ENCODE measurements around the gene RUFY3.
"Not testable (repeated sequence)": the region's sequence is repeated elsewhere in the genome, so short reads cannot be mapped to it uniquely, and the experiment has no call there.

Gene RUFY3

GRCh38 chr4:70739496-70740337 is 18.0 kb downstream of the RUFY3 start:
- peak; percentile 17 for DNase-seq

- no peak for DNase-seq
Measured at GRCh38 chr4:70741867-70742658, 20.3 kb downstream of the RUFY3 start.

- DNase-seq: no peak
Measured at GRCh38 chr4:70743731-70744130, 22.0 kb downstream of the RUFY3 start.

- DNase-seq: no peak
Measured at GRCh38 chr4:70746179-70746839, 24.5 kb downstream of the RUFY3 start.

GRCh38 chr4:70747874-70748273 is 26.1 kb downstream of the RUFY3 start:
- DNase-seq: no peak

GRCh38 chr4:70749313-70749712 is 27.5 kb downstream of the RUFY3 start:
- DNase-seq: no peak

GRCh38 chr4:70752236-70752635 is 30.5 kb downstream of the RUFY3 start:
- no peak for DNase-seq

- no peak for DNase-seq
Measured at GRCh38 chr4:70753630-70754029, 31.9 kb downstream of the RUFY3 start.

- no peak for DNase-seq
Measured at GRCh38 chr4:70754470-70754869, 32.7 kb downstream of the RUFY3 start.

GRCh38 chr4:70754990-70755688 is 33.4 kb downstream of the RUFY3 start:
- DNase-seq: no peak

GRCh38 chr4:70759126-70759525 is 37.4 kb downstream of the RUFY3 start:
- no peak for DNase-seq

GRCh38 chr4:70759627-70760026 is 37.9 kb downstream of the RUFY3 start:
- DNase-seq: no peak

GRCh38 chr4:70760662-70761061 is 38.9 kb downstream of the RUFY3 start:
- no peak for DNase-seq

- DNase-seq: no peak
Measured at GRCh38 chr4:70761276-70761816, 39.6 kb downstream of the RUFY3 start.

GRCh38 chr4:70765368-70765767 is 43.6 kb downstream of the RUFY3 start:
- no peak for DNase-seq

GRCh38 chr4:70768301-70768948 is 46.7 kb downstream of the RUFY3 start:
- DNase-seq: no peak

GRCh38 chr4:70769396-70769795 is 47.6 kb downstream of the RUFY3 start:
- not testable (repeated sequence) for DNase-seq

GRCh38 chr4:70772929-70773555 is 51.3 kb downstream of the RUFY3 start:
- no peak for DNase-seq

GRCh38 chr4:70778888-70779422 is 57.2 kb downstream of the RUFY3 start:
- no peak for DNase-seq

- no peak for DNase-seq
Measured at GRCh38 chr4:70783096-70783495, 61.3 kb downstream of the RUFY3 start.

GRCh38 chr4:70787496-70787895 is 65.7 kb downstream of the RUFY3 start:
- no peak for DNase-seq

Measured in GF-D8 (cell line).